HepG2 (cell line): ENCODE data around the gene DISP2. TPM values are rescaled to one million over a fixed set of nuclear protein-coding genes. Genes with fewer than 3 reads are reported as not detected.

Source experiments
- ATAC-seq: fragments of 200-7000 bp; cut with Tn5 transposase; 3 replicates; pipeline ENCODE4 v1.9.1; 2020; ENCODE audit warnings: mild to moderate bottlenecking, moderate library complexity
- BruUV-seq: library from RNA; stranded (reverse); fragments of 400-500 nt; replicated peaks from 2 replicates; lab custom pipeline; 2021; lab: Mats Ljungman, UMichigan
- CTCF ChIA-PET: fragments of 300-600 bp; formaldehyde crosslinking; extraction: SDS; loops from one replicate; lab custom pipeline; 2021; ENCODE audit warnings: low total read pairs, inconsistent platforms, low intra/inter-chr PET ratio; lab: Yijun Ruan, JAX
- POLR2A ChIA-PET: fragments of 350-600 bp; sonication (Branson Sonifier 250); formaldehyde crosslinking; loops from one replicate; lab custom pipeline; 2020; ENCODE audit warnings: antibody characterized with exemption, inconsistent platforms; lab: Yijun Ruan, JAX
- DNase-seq: peaks from one replicate; pipeline ENCODE4 v3.0.0-alpha.2; 2015; ENCODE audit warnings: low spot score
- FAIRE-seq: peaks from 3 replicates; lab custom pipeline; 2011; peaks lifted over from hg19 to GRCh38; lab: Jason Lieb, UNC
- H2AFZ ChIP-seq: one replicate; pipeline ENCODE4 v1.6.1; 2011; ENCODE audit warnings: low read length, inconsistent platforms
- H3K27ac ChIP-seq: fragments of 300-600 bp; 3 replicates; pipeline ENCODE4 v1.8.0; 2011; ENCODE audit warnings: mixed run types, mild to moderate bottlenecking, mixed read lengths, low read length, inconsistent platforms; ENCODE audit not compliant: insufficient read depth; ENCODE audit errors: extremely low read length
- H3K27me3 ChIP-seq, 2 experiments: fragments of 200-600 bp in 1 of 2; 2 replicates in 1 of 2; 3 replicates in 1 of 2; pipeline versions ENCODE4 v1.6.0 to v1.8.0; 2011; ENCODE audit warnings: low read length in 2 of 2, mild to moderate bottlenecking in 2 of 2, moderate library complexity in 2 of 2, inconsistent platforms in 1 of 2; ENCODE audit not compliant: insufficient read depth in 2 of 2, control insufficient read depth in 1 of 2
- H3K36me3 ChIP-seq, 2 experiments: fragments of 200-600 bp in 1 of 2; replicated peaks in 1 of 2; 2 replicates in 1 of 2; 3 replicates in 1 of 2; pipeline versions ENCODE4 v1.5.1 to v1.8.0; 2011; ENCODE audit warnings: low read length in 2 of 2, inconsistent platforms in 1 of 2; ENCODE audit not compliant: insufficient read depth in 2 of 2, control insufficient read depth in 1 of 2
- H3K4me1 ChIP-seq: 2 replicates; pipeline ENCODE4 v1.5.1; 2012; ENCODE audit warnings: low read length, inconsistent platforms; ENCODE audit not compliant: insufficient read depth
- H3K4me2 ChIP-seq: 2 replicates; pipeline ENCODE4 v1.6.0; 2011; ENCODE audit warnings: low read depth, low read length, inconsistent platforms
- H3K4me3 ChIP-seq, 3 experiments: fragments of 200-600 bp in 1 of 3; sonication (generic), shearing (Covaris generic) in 1 of 3; replicated peaks in 1 of 3; 2 replicates each; pipeline ENCODE4 v1.5.1; 2011 to 2016; ENCODE audit warnings: low read length in 3 of 3, inconsistent platforms in 2 of 3, low read depth in 2 of 3, mild to moderate bottlenecking in 2 of 3, control low read depth in 1 of 3, mixed read lengths in 1 of 3; ENCODE audit not compliant: insufficient read depth in 1 of 3
- H3K79me2 ChIP-seq: one replicate; pipeline ENCODE4 v1.6.1; 2011; ENCODE audit warnings: low read length, inconsistent platforms; ENCODE audit not compliant: insufficient read depth
- H3K9ac ChIP-seq: 2 replicates; pipeline ENCODE4 v1.6.0; 2011; ENCODE audit warnings: mild to moderate bottlenecking, low read depth, low read length, inconsistent platforms; ENCODE audit not compliant: insufficient read depth
- H3K9me3 ChIP-seq: 2 replicates; pipeline ENCODE4 v1.5.1; 2012; ENCODE audit warnings: mild to moderate bottlenecking, low read length
- H4K20me1 ChIP-seq: 2 replicates; pipeline ENCODE4 v1.6.0; 2011; ENCODE audit warnings: inconsistent platforms, mild to moderate bottlenecking, low read length, moderate library complexity; ENCODE audit not compliant: insufficient read depth
- EHMT2 ChIP-seq: fragments of 200-600 bp; sonication (generic); IDR thresholded peaks from 2 replicates; pipeline ENCODE4 v1.7.0; 2017; ENCODE audit warnings: antibody characterized with exemption, low read depth, low read length, borderline replicate concordance
- HMG20B ChIP-seq: conservative IDR thresholded peaks from 2 replicates; pipeline ENCODE4 v1.6.1; 2016; ENCODE audit warnings: missing genetic modification reagents, missing compliant biosample characterization
- MYNN ChIP-seq: sonication (generic); formaldehyde crosslinking; IDR thresholded peaks from 2 replicates; pipeline ENCODE4 v1.4.0; 2020; ENCODE audit warnings: mild to moderate bottlenecking, low read depth, missing genetic modification reagents
- NFYC ChIP-seq: IDR thresholded peaks from 2 replicates; pipeline ENCODE4 v1.6.1; 2016; ENCODE audit warnings: missing genetic modification reagents, missing compliant biosample characterization
- REL ChIP-seq: sonication (generic); formaldehyde crosslinking; conservative IDR thresholded peaks from 2 replicates; pipeline ENCODE4 v1.8.0; 2022; ENCODE audit warnings: mild to moderate bottlenecking, missing genetic modification reagents, moderate library complexity
- RNF2 ChIP-seq: fragments of 450-650 bp; conservative IDR thresholded peaks from 2 replicates; pipeline ENCODE4 v1.6.1; 2016; ENCODE audit warnings: low read depth
- TRIM24 ChIP-seq: sonication (generic); formaldehyde crosslinking; IDR thresholded peaks from 2 replicates; pipeline ENCODE4 v1.8.0; 2022; ENCODE audit warnings: mild to moderate bottlenecking, missing genetic modification reagents
- ZIK1 ChIP-seq: sonication (generic); formaldehyde crosslinking; IDR thresholded peaks from 2 replicates; pipeline ENCODE4 v1.5.0; 2020; ENCODE audit warnings: mild to moderate bottlenecking, low read depth, missing genetic modification reagents, borderline replicate concordance
- ZNF564 ChIP-seq: sonication (generic); formaldehyde crosslinking; IDR thresholded peaks from 2 replicates; pipeline ENCODE4 v1.8.1; 2023; ENCODE audit warnings: mild to moderate bottlenecking, missing genetic modification reagents
- ZNF749 ChIP-seq: sonication (generic); formaldehyde crosslinking; IDR thresholded peaks from 2 replicates; pipeline ENCODE4 v1.8.0; 2022; ENCODE audit warnings: mild to moderate bottlenecking, missing genetic modification reagents, moderate library complexity, borderline replicate concordance
- ZNF776 ChIP-seq: sonication (generic); formaldehyde crosslinking; IDR thresholded peaks from 2 replicates; pipeline ENCODE4 v1.4.0; 2020; ENCODE audit warnings: mild to moderate bottlenecking, missing genetic modification reagents
- WGBS: methylation state at CpG from one replicate; pipeline ENCODE4 v1.1.6; 2017; ENCODE audit warnings: low lambda C conversion rate; 5-methylcytosine and 5-hydroxymethylcytosine counted together
- in situ Hi-C: cut with HindIII; loops from 2 replicates; pipeline ENCODE4 v1.10.0; 2017; ENCODE audit warnings: low pct_unique_long_range_greater_than_20kb; ENCODE audit not compliant: extremely low pct_ligation_motif_present
- intact Hi-C: fragments of 100-400 bp; cut with micrococcal nuclease; formaldehyde crosslinking; loops from one replicate; pipeline ENCODE4 v1.10.0; 2022; ENCODE audit not compliant: unreplicated experiment
- polyA plus RNA-seq, 8 experiments: library from polyadenylated mRNA; depleted of rRNA in 3 of 8; stranded (reverse) in 7 of 8; unstranded in 1 of 8; fragments of >200 nt; fragmentation: Illumina TruSeq in 4 of 8; extraction: Trizol in 4 of 8; gene quantifications; 2 replicates each; pipeline versions ENCODE4 v1.2.1 to v1.2.3, GENCODE V29; 2011 to 2016; ENCODE audit warnings: low read depth in 4 of 8, missing spikeins in 1 of 8, mixed read lengths in 1 of 8; ENCODE audit not compliant: insufficient read depth in 1 of 8
- total RNA-seq, 5 experiments: library from RNA; depleted of rRNA; stranded (reverse); fragments of >200 nt; fragmentation: Illumina TruSeq; extraction: Trizol; gene quantifications; 2 replicates each; pipeline ENCODE4 v1.2.3, GENCODE V29; 2016; ENCODE audit warnings: low read depth in 1 of 5
- TF ChIP-seq, protein P1 (sequence below): sonication (generic); formaldehyde crosslinking; IDR thresholded peaks from 2 replicates; pipeline ENCODE4 v1.5.1; 2020; ENCODE audit warnings: missing genetic modification reagents, mild to moderate bottlenecking, borderline replicate concordance

DISP2 gene
- total and polyA plus RNA-seq, 2 of the 13 experiments (the other 11 are each of a cell fraction or from before 2014, with no cell fraction given), result 0.09 to 0.32 TPM

DNA sequence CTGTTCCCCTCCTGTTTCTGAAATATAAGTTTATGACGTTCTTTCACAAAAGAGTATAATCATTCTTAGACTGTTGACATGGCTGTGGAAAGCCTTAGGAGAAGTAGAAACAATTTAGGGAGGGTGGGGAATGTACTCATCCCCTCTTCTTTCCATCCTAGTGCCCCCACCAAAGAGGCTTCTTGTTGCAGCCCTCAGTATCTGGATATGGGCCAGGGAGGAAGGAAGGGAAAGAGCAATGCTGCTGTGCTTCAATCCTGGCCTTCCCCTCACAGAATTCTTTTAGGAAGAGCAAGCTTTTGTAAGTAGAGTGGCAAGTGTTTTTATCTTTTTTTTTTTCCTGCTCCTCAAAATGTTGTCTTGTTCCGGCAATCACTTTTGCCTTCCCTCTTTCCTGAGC, 32.8 kb upstream of the DISP2 start:
- H3K36me3 ChIP-seq, result no peaks in the 10 kb centered on the region
- DNase-seq (no peak), ATAC-seq (no peak), FAIRE-seq (no peak)
- CTCF ChIA-PET, result no interaction called here
- H3K4me2 ChIP-seq, result peak overlapping the region; percentile 71
- H3K4me1 ChIP-seq, result peaks cover 50% of the 10 kb centered on the region
- no peaks in the 10 kb centered on the region for H3K79me2 ChIP-seq
- in situ Hi-C loops (no loop called here), intact Hi-C loops (no loop called here)
- peak overlapping the region in 1 of 3 experiments; percentile 75; a peak in 1 of 6 replicates for H3K4me3 ChIP-seq
- H3K9me3 ChIP-seq, result no peaks in the 10 kb centered on the region
- H2AFZ ChIP-seq, result no peak overlapping the region
- POLR2A ChIA-PET, result interaction anchor here (1.3 to 3.3 kb wide), 2 partner anchors 9 to 14 kb away, joined by 3 to 21 read pairs; partner anchors contain the start of gene CCDC9B
- H3K27me3 ChIP-seq, result peaks cover 0 to 4% of the 10 kb centered on the region in 2 experiments; a peak in 1 of 5 replicates
- H3K9ac ChIP-seq, result no peak overlapping the region
- BruUV-seq, result TSS peak; percentile 54
- H3K27ac ChIP-seq, result no peak overlapping the region
- TF ChIP-seq ZNF749 (CRISPR knock-in tag) (no peak), HMG20B (CRISPR knock-in tag) (no peak), NFYC (CRISPR knock-in tag) (no peak), RNF2 (no peak), EHMT2 (no peak), ZNF776 (no peak), ZNF564 (CRISPR knock-in tag) (no peak), TRIM24 (CRISPR knock-in tag) (no peak), REL (CRISPR knock-in tag) (no peak), MYNN (CRISPR knock-in tag) (no peak), ZIK1 (no peak)
- TF ChIP-seq, protein P1, sequence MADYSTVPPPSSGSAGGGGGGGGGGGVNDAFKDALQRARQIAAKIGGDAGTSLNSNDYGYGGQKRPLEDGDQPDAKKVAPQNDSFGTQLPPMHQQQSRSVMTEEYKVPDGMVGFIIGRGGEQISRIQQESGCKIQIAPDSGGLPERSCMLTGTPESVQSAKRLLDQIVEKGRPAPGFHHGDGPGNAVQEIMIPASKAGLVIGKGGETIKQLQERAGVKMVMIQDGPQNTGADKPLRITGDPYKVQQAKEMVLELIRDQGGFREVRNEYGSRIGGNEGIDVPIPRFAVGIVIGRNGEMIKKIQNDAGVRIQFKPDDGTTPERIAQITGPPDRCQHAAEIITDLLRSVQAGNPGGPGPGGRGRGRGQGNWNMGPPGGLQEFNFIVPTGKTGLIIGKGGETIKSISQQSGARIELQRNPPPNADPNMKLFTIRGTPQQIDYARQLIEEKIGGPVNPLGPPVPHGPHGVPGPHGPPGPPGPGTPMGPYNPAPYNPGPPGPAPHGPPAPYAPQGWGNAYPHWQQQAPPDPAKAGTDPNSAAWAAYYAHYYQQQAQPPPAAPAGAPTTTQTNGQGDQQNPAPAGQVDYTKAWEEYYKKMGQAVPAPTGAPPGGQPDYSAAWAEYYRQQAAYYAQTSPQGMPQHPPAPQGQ (CRISPR knock-in tag), result no peak
- TF ChIP-seq, all 625 proteins: peak for 0
- no peaks in the 10 kb centered on the region for H4K20me1 ChIP-seq
- WGBS, result 100% methylated on average over 2 of the region's 2 CpGs
